Fibroblast of skin of back (primary cell): Measurements from ENCODE around the gene LRCH1.
"Not testable (repeated sequence)": the region's sequence is repeated elsewhere in the genome, so short reads cannot be mapped to it uniquely, and the experiment has no call there.

Experiments used
- DNase-seq: peaks from one replicate; pipeline ENCODE4 v3.0.0-alpha.2; 2013

The LRCH1 gene

DNA sequence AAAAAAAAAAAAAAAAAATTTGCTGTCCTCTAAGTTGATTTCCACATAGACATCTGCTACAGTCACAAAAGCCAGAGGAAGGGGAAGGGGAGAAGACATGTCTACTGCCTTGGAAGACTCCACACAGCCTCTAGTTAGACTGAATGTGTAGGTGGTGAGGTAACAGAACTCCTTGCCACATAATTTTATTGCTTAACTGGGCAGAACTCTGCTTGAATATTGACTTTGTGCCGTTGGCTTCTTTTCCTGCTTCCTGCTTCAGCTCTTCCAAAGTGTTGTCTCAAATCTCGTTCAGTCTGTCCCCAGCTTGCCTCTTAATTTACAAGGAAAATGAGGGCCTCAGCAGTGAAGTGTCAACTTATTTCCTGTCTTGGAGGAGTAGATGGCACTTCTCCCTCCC lies 206.9 kb downstream of the LRCH1 start:
- no peak for DNase-seq

DNA sequence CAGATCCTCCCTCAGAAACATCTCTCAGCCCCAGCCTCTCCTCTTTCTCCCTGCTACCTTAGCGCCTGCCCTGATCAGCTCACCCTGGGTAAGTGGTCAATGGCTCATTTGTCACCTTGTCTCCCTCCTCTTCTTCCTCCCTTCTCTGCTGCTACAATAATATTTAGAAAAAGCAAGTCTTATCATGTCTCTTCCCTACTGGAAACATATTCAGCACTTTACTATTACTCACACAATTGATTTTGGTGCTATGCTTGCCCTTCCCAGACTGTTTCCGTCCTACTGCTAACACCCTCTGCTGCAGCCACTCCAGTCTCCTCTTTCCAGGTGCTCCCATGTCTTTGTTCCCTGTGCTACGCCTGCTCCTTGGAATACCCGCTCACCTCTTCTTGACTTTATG lies 208.2 kb downstream of the LRCH1 start:
- DNase-seq, result no peak

DNA sequence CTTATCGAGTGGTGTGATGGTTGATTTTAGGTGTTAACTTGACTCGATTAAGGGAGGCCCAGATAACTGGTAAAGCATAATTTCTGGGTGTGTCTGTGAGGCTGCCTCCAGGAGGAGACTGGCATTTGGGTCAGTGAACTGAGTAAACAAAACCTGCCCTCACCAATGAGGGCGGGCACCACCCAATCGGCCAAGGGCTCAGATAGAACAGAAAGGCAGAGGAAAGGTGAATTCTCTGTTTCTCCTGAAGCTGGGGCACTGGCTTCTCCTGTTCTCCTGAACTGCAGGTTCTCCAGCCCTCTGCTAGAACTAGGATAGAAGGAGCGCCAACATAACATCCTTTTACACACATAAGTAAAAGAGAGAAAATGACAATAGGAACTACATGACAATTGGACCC lies 208.9 kb downstream of the LRCH1 start:
- DNase-seq, result no peak

DNA sequence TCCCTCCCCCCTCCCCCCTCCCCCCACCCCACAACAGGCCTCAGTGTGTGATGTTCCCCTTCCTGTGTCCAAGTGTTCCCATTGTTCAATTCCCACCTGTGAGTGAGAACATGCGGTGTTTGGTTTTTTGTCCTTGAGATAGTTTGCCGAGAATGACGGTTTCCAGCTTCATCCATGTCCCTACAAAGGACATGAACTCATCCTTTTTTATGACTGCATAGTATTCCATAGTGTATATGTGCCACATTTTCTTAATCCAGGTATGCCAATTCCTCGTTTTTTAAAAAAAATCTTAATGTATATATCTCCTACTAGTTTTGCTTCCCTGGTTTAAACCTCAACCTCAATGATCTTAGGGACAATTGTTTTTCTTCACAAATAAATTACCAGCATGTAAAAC lies 217.0 kb downstream of the LRCH1 start:
- not testable (repeated sequence) for DNase-seq

DNA sequence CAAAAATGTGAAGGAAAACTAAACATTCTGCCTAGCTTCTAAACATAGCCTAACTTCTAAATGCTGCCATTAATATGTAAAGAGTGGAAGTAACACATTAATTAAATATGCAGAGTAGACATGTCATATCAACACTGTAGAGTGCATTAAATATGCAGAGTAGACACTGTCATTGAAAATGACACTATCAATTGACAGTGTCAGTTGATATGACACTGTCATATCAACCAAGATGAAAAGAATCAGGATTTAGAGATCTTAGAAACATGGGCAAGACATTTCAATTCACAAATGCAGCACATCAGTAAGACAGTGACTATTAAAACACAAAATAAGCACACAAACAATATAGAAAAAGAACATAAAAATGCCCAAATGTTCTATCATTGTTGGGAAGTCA lies 218.7 kb downstream of the LRCH1 start:
- no peak for DNase-seq

DNA sequence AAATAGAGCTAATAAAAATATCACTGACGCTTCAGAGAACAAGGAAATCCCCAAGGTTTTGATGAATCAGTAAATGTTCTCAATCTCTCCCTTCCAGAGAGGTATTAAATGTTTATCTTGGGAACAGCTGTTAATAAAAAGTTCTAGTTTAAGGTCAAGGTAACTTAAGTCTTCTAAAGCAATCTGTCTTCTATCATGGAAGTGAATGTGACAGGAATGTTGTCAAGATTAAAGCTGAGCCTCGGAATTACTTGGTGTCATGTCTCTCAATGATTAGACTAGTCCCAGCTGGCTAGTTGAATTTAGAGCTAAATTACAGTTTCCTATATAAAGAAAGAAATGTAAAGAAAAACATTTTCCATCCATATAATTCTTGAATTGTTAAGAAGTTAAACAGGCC lies 220.6 kb downstream of the LRCH1 start:
- no peak for DNase-seq

DNA sequence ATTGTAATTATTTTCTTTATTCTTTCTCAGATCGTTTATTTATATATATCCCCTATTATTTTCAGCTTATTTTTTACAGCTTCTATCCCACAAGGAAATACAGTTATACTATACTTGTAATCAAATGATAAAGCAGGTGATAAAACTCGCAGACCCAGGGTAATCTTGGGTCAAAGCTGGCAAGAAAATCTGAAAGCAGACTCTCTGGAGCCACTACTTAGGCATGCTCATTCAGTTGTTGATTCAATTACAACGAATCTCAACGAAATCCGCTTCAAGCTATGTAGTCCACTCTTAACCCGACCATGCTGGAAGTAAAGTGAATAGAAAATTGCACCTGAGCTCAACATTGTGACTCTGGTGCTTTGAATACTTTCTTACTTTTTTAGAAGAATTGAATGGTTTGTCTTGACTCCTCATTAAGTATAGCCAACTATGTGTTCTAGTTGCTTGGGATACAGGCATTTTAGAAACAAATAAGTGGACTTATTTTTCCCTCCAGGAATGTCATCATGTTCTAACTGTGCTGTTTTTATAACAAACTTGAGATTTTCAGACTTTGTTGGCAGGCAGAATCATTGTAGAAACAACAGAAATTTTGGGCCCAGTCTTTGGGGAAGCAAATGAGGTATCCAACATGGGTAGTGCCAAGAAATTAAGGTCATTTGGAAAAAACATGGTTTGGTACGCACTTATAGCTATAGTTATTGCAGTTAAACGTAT lies 222.6 kb downstream of the LRCH1 start:
- DNase-seq, result no peak

DNA sequence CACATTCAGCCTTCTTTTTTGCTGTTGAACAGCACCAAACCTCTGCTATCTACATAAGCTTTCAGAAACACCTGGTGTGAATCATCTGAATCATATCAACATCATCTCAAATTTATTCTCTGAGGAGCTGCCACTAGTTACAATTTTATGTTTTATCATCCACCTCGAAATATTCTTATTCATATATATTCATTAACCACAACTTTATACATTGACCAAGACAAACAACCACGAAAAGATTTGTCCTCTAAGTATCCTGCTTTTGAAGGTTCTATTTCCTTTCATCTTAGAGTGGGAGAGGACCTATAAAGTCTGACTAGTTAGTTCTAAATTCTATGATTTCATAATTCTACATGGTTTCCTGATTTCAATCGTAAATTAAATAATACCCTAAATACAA lies 225.1 kb downstream of the LRCH1 start:
- DNase-seq, result no peak

DNA sequence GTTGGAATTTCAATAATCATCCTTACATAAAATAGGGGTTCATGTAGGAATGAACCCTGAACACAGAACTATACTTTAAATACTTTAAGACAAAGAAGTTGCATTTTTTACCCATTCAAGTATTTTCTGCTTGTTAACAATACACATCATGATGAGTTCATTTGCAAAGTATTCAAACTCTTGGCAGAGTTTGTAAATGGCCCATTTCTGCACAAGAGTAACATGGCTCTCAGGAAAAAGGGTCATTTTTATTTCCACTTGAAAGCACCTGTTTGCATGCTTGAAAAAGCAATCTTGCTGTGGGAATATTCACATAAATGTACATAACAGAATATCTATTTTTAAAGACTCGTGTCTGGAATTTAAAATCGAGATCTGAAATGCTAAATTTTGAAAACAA lies 225.9 kb downstream of the LRCH1 start:
- peak; percentile 41 for DNase-seq

DNA sequence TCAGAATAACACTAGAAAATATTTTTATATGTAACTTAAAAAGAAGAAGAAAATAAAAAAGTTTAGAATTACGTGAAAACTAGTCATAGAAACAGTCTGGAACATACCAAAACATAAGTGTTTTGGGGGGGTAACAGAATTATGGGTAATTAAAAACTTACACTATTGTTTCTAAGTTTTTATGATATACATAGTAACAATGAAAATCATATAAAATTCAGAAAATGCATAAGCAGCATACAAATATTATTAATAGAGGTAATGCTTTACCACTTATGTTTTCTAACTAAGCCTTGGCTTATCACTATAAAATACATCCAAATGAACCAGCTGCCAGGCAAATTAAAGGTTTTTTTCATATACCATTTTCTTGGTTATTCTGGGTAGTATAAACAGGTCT lies 229.1 kb downstream of the LRCH1 start:
- no peak for DNase-seq

DNA sequence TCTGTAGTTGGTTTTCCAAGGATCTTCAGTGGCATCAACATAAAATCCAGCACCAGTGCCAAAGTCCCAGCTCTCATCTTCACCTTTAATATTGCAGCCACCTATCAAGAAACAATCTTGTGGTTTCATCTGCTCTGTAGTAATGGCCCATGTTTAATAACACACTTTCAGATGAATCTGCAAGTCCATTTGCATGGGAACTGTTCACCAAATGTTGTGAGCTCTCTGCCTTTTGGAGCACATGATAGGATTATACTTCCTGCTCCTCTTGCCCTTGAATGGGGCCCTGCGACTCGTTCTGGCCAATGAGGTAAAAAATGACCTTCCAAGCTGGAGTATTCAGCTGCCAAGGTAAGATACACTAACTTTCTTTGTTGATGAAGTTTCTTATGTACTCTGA lies 229.7 kb downstream of the LRCH1 start:
- no peak for DNase-seq

DNA sequence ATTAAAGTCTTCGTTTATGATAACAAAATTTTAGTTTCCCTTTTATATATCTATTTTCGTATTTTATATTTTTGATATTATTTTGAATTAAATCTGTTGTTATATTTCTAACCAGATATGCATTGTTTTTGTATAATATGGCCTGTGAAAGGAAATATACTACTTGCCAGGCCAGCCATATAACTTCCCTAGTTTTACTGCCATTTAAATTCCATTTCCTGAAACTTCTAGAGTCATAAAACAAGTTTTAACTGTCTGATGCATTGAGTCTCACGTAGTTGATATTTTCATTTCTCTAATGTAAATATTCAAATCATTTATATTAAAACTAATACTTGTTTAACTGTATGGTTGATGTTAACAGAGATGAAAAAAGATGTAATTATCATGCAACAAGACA lies 230.5 kb downstream of the LRCH1 start:
- no peak for DNase-seq

DNA sequence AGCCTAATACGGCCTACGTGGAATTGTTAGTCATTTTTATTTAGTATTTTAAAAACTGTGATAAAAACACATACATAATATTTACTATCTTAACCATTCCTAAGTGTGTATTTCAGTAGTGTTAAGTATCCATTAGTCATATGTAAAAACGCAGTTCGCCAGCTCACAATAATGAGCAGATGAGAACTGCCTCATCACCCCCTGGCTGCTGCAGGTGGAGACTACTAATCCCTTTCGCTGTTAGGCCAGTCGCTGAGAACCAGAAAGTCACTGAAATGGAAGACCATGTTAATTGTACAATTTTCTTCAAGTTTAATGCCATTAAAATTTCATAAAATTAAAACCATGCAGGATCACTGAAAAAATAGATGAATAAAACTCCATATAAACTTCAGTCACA lies 242.4 kb downstream of the LRCH1 start:
- no peak for DNase-seq

DNA sequence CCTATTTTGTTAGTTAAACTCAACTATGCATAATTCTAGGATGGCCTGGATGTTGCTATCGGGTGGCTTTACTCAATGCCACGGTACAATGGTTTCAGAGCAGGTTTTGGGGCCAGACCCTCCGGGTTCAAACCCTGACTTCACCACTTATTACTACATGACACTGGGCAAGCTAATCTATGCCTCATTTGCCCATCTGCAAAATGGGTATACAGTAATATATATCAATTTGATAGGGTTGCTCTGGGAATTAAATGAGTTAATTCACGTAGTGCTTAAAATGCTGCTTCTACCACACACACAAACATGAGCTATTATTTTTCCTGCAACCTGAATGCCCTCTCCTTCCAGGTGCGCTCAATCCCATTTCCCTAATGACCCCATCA lies 243.2 kb downstream of the LRCH1 start:
- DNase-seq, result no peak

DNA sequence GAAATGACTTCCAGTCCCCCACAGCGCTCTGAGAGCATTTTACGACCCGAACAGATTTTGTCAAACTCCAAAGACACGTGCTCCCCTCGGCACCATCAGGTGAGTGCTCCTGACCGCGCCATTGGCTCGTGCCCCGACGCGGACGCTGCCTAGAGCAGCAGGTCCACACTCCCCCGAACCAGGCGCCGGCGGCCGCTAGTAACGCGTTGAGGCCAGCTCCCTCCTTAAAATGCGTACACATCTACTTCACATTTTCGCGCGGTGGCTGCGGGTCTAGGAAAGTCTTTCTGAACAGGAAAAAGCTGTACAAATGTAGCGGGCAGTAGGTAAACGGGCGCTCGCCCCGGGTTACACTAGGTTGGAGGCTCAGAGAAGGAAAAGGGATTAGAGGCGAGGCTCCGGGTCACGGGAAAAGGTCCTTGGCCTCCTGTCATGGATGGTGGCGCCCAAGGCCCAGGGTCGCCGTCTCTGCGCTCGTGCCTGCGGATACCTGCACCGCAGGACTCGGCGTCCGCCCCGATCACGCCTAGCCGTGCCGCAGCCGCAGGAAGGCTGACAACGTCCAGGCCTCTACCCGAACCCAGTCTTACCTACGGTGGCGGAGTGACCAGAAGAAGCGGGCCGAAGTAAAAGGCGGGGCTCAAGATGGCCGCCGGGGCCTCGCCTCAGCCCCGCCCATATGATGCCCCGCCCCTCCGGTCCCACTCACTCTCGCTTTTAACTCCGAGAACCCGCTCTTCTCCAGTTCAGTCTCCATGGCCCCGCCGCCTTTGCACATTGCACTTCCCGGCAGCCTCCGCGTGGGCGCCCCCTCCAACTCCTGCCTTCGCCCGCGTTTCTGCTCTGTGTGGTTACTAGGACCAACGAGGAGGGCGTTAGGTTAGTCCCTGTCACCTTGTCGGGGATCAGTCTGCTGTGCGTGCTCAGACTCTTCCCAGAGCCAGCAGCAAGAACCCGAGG lies 243.8 kb downstream of the LRCH1 start, which contains the start of gene ESD:
ESD (minus strand) TSS at position 647 of the 960 bp plus-strand sequence. CDS start 5,748 bp downstream, outside the sequence.
- DNase-seq, result peak; percentile 92

DNA sequence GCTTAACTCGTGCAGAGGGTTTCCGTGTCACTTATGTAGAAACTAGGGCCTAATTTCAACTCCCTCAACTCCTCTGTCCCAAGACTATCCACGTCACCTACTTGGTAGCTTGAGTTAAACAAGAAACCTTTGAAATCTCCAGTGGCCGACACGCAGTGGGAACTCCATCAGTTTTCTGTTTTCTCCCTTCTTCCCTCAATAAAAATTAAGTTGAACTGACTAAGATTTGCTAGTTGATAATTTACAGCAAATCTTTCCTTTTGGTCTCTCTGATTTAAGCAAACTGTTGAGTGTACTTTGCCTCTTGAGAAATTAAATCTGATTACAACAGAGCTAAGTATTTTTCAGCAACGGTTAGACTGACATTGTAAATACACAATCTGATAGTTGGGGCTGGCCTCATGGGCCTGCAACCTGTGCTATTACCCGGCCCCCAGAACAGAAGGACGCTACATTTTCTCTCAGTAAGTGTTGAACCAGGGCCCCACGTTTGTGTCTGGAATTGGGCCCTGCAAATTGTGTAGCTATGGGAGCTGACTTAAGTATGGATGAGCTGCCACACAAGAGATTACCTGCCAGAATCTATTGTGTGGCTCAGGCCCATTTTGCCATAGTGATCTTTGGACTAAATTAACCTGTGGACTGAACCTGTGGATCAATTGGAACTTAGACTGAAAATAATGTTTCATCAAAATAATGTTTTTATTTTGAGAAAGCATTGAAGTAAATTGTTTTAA lies 244.7 kb downstream of the LRCH1 start:
- no peak for DNase-seq

DNA sequence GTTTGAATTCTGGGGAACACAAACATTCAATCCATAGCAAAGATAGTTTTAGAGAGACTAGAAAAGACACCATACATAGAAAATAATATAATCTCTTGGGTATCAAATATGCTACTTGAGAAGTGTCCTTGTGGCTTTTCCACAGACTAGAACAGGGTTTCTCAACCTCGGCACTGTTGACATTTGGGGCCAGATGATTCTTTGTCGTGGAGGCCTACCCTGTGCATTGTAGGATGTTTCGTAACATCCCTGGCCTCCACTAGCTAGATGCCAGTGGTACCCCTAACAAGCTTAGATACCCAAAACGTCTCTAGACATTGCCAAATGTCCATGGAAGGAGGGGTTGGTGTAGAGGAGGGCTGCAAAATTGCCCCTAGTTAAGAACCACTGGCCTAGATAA lies 246.2 kb downstream of the LRCH1 start:
- no peak for DNase-seq

DNA sequence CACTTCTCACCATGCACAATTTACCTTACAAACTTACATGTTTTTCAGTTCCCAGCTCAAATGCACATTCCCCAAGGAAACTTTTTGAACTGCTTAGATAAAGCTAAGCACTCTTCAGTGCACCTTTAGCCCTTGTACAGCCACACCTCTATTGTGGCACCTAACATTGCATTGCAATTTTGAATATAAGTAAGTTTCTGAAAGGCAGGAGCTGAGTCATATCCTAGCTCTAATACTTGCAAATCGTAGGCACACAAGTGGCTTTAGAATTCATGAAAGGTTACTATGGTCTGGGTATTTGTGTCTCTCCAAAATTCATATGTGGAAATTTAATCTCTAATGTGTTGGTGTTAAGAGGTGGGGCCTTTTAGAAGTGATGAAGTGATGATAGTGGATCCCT lies 248.9 kb downstream of the LRCH1 start:
- DNase-seq, result peak; percentile 20
